GM12872 (cell line): Measurements from ENCODE around the gene UVRAG.

Experiments
- CTCF ChIP-seq: IDR thresholded peaks from 3 replicates; pipeline ENCODE4 v1.5.1; 2011; ENCODE audit warnings: low read depth, mild to moderate bottlenecking, low read length, moderate library complexity; ENCODE audit not compliant: insufficient read depth

UVRAG gene

GRCh38 chr11:76123248-76123647 lies 308.2 kb downstream of the UVRAG start:
- TF ChIP-seq CTCF = no peak

GRCh38 chr11:76124905-76125770 lies 310.1 kb downstream of the UVRAG start:
- no peak for TF ChIP-seq CTCF

- TF ChIP-seq CTCF = no peak
Observed at GRCh38 chr11:76129729-76130128, 314.7 kb downstream of the UVRAG start.

GRCh38 chr11:76131142-76131541 lies 316.1 kb downstream of the UVRAG start:
- TF ChIP-seq CTCF = no peak

GRCh38 chr11:76131671-76132631 lies 316.9 kb downstream of the UVRAG start:
- TF ChIP-seq CTCF = no peak

- no peak for TF ChIP-seq CTCF
Observed at GRCh38 chr11:76134239-76134638, 319.2 kb downstream of the UVRAG start.

- no peak for TF ChIP-seq CTCF
Observed at GRCh38 chr11:76135491-76135890, 320.5 kb downstream of the UVRAG start.
